Heart left ventricle (tissue), 13 donors: Measurements from ENCODE around the gene EIF2B2.

Source experiments
- CTCF ChIP-seq, 12 donors: fragments of 200-600 bp; sonication (generic) in 4 of 12; IDR thresholded peaks; one replicate each; pipeline versions ENCODE4 v1.5.0 to v1.8.0; 2018 to 2022; ENCODE audit warnings: antibody characterized with exemption in 12 of 12, mild to moderate bottlenecking in 5 of 12
- POLR2A ChIP-seq, 2 donors: fragments of 450-650 bp; IDR thresholded peaks; one replicate each; pipeline ENCODE4 v1.6.1; 2017; ENCODE audit warnings: antibody characterized with exemption in 2 of 2, mild to moderate bottlenecking in 2 of 2, moderate library complexity in 2 of 2
- donor health status: ischemic (EF 13 %, LVEDD 7.1; RV severe dilation, severe dysfunction).
- donor health status: DM: no; HTN: yes; CAD: no.
- donor health status: DM: no; HTN: no; CAD: no.
- donor health status: ischemic (EF 25% LVEDD 6.9; RV normal size, moderate dysfunction).
- donor health status: ischemic (EF 25% LVEDD 5.7; RV mildly dilated, moderate dysfunction).
- donor health status: ischemic (EF 35%, LVEDD 5.7; RV mildly dilated, moderate dysfunction).
- donor health status: nonischemic (EF 11% LVEDD 7.7; RV severe dilation, severe dysfunction).
- donor health status: DM: yes; HTN: yes; CAD: no.
- donor health status: PGD.
- donor health status: ischemic (EF 29% LVEDD 5.4; RV normal size, mild dysfunction).
- donor health status: nonischemic (EF 23%, LVEDD 6.1; RV moderate dilation, normal function).

- no peak for TF ChIP-seq CTCF (IDR thresholded peaks at IDR 0.05)
- no peak for TF ChIP-seq POLR2A (IDR thresholded peaks at IDR 0.05)
These were observed 45.4 kb downstream of the EIF2B2 start for GRCh38 chr14:75048101-75048500.
